Measurements from ENCODE around the gene COX4I1.

Gene COX4I1

DNA sequence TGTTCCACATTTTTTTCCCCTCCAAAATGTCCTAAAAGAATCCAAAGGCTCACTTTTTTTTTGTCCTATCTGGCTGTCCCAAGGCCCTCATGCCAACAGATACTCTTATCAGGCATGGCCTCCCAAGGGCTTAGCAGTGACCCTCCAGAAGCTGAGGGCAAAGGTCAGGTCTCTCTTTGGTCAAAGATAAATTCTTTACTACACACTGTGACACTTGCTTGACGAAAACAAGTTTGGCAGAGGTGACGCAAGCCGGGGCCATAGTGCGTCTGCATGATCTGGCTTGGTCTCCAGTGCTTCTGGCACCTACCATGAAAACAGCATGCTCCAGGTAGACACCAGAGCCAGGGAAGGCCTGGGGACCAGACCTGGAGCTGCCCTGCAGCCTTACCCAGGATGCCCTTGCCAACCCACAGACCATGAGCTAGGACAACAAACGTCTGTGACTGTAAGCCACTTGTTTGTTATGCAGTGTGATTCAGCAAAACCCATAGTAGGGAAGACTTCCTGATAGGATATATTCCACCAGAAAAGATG lies 50.9 kb downstream of the COX4I1 start:
- peaks cover 0 to 10% of the 10 kb centered on the region in 2 donors for H3K27me3 ChIP-seq (ENCODE audit: control insufficient read depth in 1 of 2, insufficient read depth in 2 of 2, low read length in 2 of 2)
- H3K4me1 ChIP-seq (ENCODE audit: control insufficient read depth, insufficient read depth, low read length) = no peaks in the 10 kb centered on the region
- no peaks in the 10 kb centered on the region for H3K36me3 ChIP-seq (ENCODE audit: control insufficient read depth in 2 of 2, insufficient read depth in 2 of 2, low read length in 2 of 2)
- peaks cover 0 to 3% of the 10 kb centered on the region in 2 donors for H3K9me3 ChIP-seq (ENCODE audit: control insufficient read depth in 2 of 2, low read length in 2 of 2)
- H3K27ac ChIP-seq (ENCODE audit: low read length) = no peak overlapping the region
- H3K9ac ChIP-seq (ENCODE audit: low read length in 2 of 2) = no peak overlapping the region
- no peak overlapping the region for H3K4me3 ChIP-seq (ENCODE audit: low read length in 2 of 2)

- H3K27me3 ChIP-seq (ENCODE audit: control insufficient read depth in 1 of 2, insufficient read depth in 2 of 2, low read length in 2 of 2) = peaks cover 0 to 11% of the 10 kb centered on the region in 2 donors
- no peaks in the 10 kb centered on the region for H3K4me1 ChIP-seq (ENCODE audit: control insufficient read depth, insufficient read depth, low read length)
- H3K9me3 ChIP-seq (ENCODE audit: control insufficient read depth in 2 of 2, low read length in 2 of 2) = peaks cover 0 to 3% of the 10 kb centered on the region in 2 donors
- H3K27ac ChIP-seq (ENCODE audit: low read length) = no peak overlapping the region
- no peak overlapping the region for H3K4me3 ChIP-seq (ENCODE audit: low read length in 2 of 2)
- H3K9ac ChIP-seq (ENCODE audit: low read length in 2 of 2) = no peak overlapping the region
- H3K36me3 ChIP-seq (ENCODE audit: control insufficient read depth in 2 of 2, insufficient read depth in 2 of 2, low read length in 2 of 2) = no peaks in the 10 kb centered on the region
Measured at GRCh38 chr16:85851034-85851785, 51.7 kb downstream of the COX4I1 start.

GRCh38 chr16:85853547-85854545 lies 54.4 kb downstream of the COX4I1 start:
- Histone ChIP-seq H3K27ac (ENCODE audit: low read length) (no peak overlapping the region), H3K9ac (ENCODE audit: low read length in 2 of 2) (no peak overlapping the region), H3K4me3 (ENCODE audit: low read length in 2 of 2) (no peak overlapping the region), H3K9me3 (ENCODE audit: control insufficient read depth in 2 of 2, low read length in 2 of 2) (peaks cover 0 to 3% of the 10 kb centered on the region in 2 donors), H3K27me3 (ENCODE audit: control insufficient read depth in 1 of 2, insufficient read depth in 2 of 2, low read length in 2 of 2) (peaks cover 0 to 4% of the 10 kb centered on the region in 2 donors), H3K36me3 (ENCODE audit: control insufficient read depth in 2 of 2, insufficient read depth in 2 of 2, low read length in 2 of 2) (no peaks in the 10 kb centered on the region), H3K4me1 (ENCODE audit: control insufficient read depth, insufficient read depth, low read length) (no peaks in the 10 kb centered on the region)

DNA sequence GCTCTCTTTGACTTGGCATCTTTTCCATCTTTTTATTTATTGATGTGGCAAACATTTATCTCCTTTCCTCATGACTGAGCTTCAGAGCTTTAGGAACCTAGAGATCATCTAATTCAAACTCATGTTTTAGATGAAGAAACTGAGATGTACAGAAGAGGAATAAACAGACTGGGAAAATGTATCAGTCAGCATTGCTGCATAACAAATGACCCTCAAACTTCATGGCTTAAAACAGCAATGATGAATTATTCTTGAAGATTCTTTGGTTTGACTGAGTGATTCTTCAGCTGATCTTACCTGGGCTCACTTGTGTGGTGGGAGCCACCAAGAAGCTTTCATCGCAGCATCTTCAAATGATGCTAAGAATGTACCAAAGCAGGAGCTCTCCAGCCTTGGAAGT lies 55.4 kb downstream of the COX4I1 start:
- Histone ChIP-seq H3K27me3 (ENCODE audit: control insufficient read depth in 1 of 2, insufficient read depth in 2 of 2, low read length in 2 of 2) (peaks cover 0 to 6% of the 10 kb centered on the region in 2 donors), H3K9ac (ENCODE audit: low read length in 2 of 2) (no peak overlapping the region), H3K27ac (ENCODE audit: low read length) (no peak overlapping the region), H3K4me3 (ENCODE audit: low read length in 2 of 2) (no peak overlapping the region), H3K4me1 (ENCODE audit: control insufficient read depth, insufficient read depth, low read length) (no peaks in the 10 kb centered on the region), H3K36me3 (ENCODE audit: control insufficient read depth in 2 of 2, insufficient read depth in 2 of 2, low read length in 2 of 2) (no peaks in the 10 kb centered on the region), H3K9me3 (ENCODE audit: control insufficient read depth in 2 of 2, low read length in 2 of 2) (peaks cover 0 to 3% of the 10 kb centered on the region in 2 donors)

GRCh38 chr16:85856079-85856478 lies 56.6 kb downstream of the COX4I1 start:
- no peaks in the 10 kb centered on the region for H3K4me1 ChIP-seq (ENCODE audit: control insufficient read depth, insufficient read depth, low read length)
- no peak overlapping the region for H3K27ac ChIP-seq (ENCODE audit: low read length)
- no peaks in the 10 kb centered on the region for H3K36me3 ChIP-seq (ENCODE audit: control insufficient read depth in 2 of 2, insufficient read depth in 2 of 2, low read length in 2 of 2)
- peaks cover 0 to 6% of the 10 kb centered on the region in 2 donors for H3K27me3 ChIP-seq (ENCODE audit: control insufficient read depth in 1 of 2, insufficient read depth in 2 of 2, low read length in 2 of 2)
- H3K9ac ChIP-seq (ENCODE audit: low read length in 2 of 2) = no peak overlapping the region
- peaks cover 0 to 3% of the 10 kb centered on the region in 2 donors for H3K9me3 ChIP-seq (ENCODE audit: control insufficient read depth in 2 of 2, low read length in 2 of 2)
- no peak overlapping the region for H3K4me3 ChIP-seq (ENCODE audit: low read length in 2 of 2)

DNA sequence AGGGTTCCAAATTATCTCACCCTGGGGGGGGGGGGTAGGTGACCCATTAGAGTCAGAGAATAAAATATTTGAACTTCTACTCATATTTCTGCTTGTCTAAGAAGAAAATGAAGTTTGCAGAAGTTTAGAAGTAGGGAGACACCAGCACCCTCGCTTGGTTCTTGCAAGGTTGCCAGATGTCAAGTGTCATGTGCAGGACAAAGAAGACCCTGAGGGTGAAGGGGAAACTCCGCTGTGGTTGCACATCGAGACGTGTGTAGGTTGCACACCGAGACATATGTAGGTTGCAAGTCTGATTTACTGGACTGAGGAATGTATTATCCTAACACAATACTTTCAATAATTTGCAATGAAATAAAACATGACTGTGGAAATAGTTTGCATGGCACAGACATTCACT lies 57.1 kb downstream of the COX4I1 start:
- H3K27ac ChIP-seq (ENCODE audit: low read length) = no peak overlapping the region
- peaks cover 0 to 3% of the 10 kb centered on the region in 2 donors for H3K9me3 ChIP-seq (ENCODE audit: control insufficient read depth in 2 of 2, low read length in 2 of 2)

More for the DNA sequence above, 57.1 kb downstream of the COX4I1 start:
- Histone ChIP-seq H3K9ac (ENCODE audit: low read length in 2 of 2) (no peak overlapping the region), H3K4me3 (ENCODE audit: low read length in 2 of 2) (no peak overlapping the region), H3K36me3 (ENCODE audit: control insufficient read depth in 2 of 2, insufficient read depth in 2 of 2, low read length in 2 of 2) (no peaks in the 10 kb centered on the region), H3K27me3 (ENCODE audit: control insufficient read depth in 1 of 2, insufficient read depth in 2 of 2, low read length in 2 of 2) (peaks cover 0 to 6% of the 10 kb centered on the region in 2 donors), H3K4me1 (ENCODE audit: control insufficient read depth, insufficient read depth, low read length) (no peaks in the 10 kb centered on the region)

All from stomach smooth muscle (tissue), 2 donors.